ENCODE data around the gene NUDT2.
"Not testable (repeated sequence)": the region's sequence is repeated elsewhere in the genome, so short reads cannot be mapped to it uniquely, and the experiment has no call there.

The NUDT2 gene

DNA sequence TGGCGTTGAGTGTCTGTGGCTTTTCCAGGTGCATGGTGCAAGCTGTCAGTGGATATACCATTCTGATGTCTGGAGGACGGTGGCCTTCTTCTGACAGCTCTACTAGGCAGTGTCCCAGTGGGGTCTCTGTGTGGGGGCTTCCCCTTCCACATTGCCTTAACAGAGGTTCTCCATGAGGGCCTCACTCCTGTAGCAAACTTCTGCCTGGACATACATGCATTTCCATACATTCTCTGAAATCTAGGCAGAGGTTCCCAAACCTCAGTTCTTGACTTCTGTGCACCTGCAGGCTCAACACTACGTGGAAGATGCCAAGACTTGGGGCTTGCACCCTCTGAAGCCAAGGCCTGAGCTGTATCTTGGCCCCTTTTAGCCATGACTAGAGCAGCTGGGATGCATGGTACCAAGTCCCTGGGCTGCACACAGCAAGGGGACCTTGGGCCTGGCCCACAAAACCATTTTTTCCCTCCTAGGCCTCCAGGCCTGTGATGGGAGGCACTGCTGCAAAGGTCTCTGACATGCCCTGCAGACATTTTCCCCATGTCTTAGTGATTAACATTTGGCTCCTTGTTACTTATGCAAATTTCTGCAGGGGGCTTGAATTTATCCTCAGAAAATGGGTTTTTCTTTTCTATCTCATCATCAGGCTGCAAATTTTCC is 38.5 kb downstream of the NUDT2 start:
- WGBS (ENCODE audit: extremely low coverage, insufficient coverage, low lambda C conversion rate) = no CpG with 5 or more reads among the region's 3 CpGs
- not testable (repeated sequence) for H4K5ac ChIP-seq (ENCODE audit: low read length); H3K36me3 ChIP-seq (ENCODE audit: control insufficient read depth, insufficient read depth, low read length); H3K4ac ChIP-seq (ENCODE audit: low read depth, low read length); H4K8ac ChIP-seq (ENCODE audit: low read depth, low read length); H2BK120ac ChIP-seq (ENCODE audit: low read depth, low read length); H3K4me3 ChIP-seq (ENCODE audit: low read length); H3K56ac ChIP-seq (ENCODE audit: low read length); H3K9ac ChIP-seq (ENCODE audit: low read length); H2BK15ac ChIP-seq (replicated peaks; ENCODE audit: low read depth); H3K23ac ChIP-seq (ENCODE audit: low read length); H3K79me1 ChIP-seq (ENCODE audit: low read length); H2AK5ac ChIP-seq (ENCODE audit: low read length); H2BK5ac ChIP-seq (ENCODE audit: low read length); H3K79me2 ChIP-seq (ENCODE audit: control insufficient read depth, insufficient read depth, low read length); H3K27me3 ChIP-seq (ENCODE audit: insufficient read depth, low read length, poor library complexity); DNase-seq; H3K4me2 ChIP-seq (ENCODE audit: low read length); H3K18ac ChIP-seq (ENCODE audit: low read length); H3K27ac ChIP-seq (ENCODE audit: low read depth, low read length)
- peaks cover 17% of the 10 kb centered on the region for H3K4me1 ChIP-seq (ENCODE audit: control insufficient read depth, low read depth, low read length)

DNA sequence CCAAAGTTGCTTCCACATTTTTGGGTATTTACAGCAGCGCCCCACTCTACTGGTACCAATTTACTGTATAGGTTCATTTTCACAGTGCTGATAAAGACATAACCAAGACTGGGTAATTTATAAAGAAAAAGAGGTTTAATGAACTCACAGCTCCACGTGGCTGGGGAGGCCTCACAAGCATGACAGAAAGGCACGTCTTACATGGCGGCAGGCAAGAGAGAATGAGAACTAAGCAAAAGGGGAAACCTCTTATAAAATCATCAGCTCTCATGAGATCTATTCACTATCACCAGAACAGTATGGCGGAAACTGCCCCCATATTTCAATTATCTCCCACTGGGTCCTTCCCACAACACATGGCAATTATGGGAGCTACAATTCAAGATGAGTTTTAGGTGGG is 39.4 kb downstream of the NUDT2 start:
- not testable (repeated sequence) for H3K27ac ChIP-seq (ENCODE audit: low read depth, low read length); H4K5ac ChIP-seq (ENCODE audit: low read length); H3K4me2 ChIP-seq (ENCODE audit: low read length); H3K18ac ChIP-seq (ENCODE audit: low read length); H3K9ac ChIP-seq (ENCODE audit: low read length); H3K79me1 ChIP-seq (ENCODE audit: low read length); H3K23ac ChIP-seq (ENCODE audit: low read length); H2AK5ac ChIP-seq (ENCODE audit: low read length); H3K56ac ChIP-seq (ENCODE audit: low read length); H3K4ac ChIP-seq (ENCODE audit: low read depth, low read length); H2BK120ac ChIP-seq (ENCODE audit: low read depth, low read length); H3K4me3 ChIP-seq (ENCODE audit: low read length); H2BK5ac ChIP-seq (ENCODE audit: low read length); H3K79me2 ChIP-seq (ENCODE audit: control insufficient read depth, insufficient read depth, low read length); H4K8ac ChIP-seq (ENCODE audit: low read depth, low read length); H2BK15ac ChIP-seq (replicated peaks; ENCODE audit: low read depth); DNase-seq; H3K36me3 ChIP-seq (ENCODE audit: control insufficient read depth, insufficient read depth, low read length); H3K27me3 ChIP-seq (ENCODE audit: insufficient read depth, low read length, poor library complexity)
- peaks cover 14% of the 10 kb centered on the region for H3K4me1 ChIP-seq (ENCODE audit: control insufficient read depth, low read depth, low read length)
- no CpG with 5 or more reads among the region's 5 CpGs for WGBS (ENCODE audit: extremely low coverage, insufficient coverage, low lambda C conversion rate)

- peaks cover 7% of the 10 kb centered on the region for H3K79me2 ChIP-seq (ENCODE audit: control insufficient read depth, insufficient read depth, low read length)
- no peak overlapping the region for H3K23ac ChIP-seq (ENCODE audit: low read length)
- H3K36me3 ChIP-seq (ENCODE audit: control insufficient read depth, insufficient read depth, low read length) = peaks cover 6% of the 10 kb centered on the region
- H3K27ac ChIP-seq (ENCODE audit: low read depth, low read length) = no peak overlapping the region
- DNase-seq = no peak
- no peak overlapping the region for H3K4me3 ChIP-seq (ENCODE audit: low read length)
- H3K79me1 ChIP-seq (ENCODE audit: low read length) = peaks cover 7% of the 10 kb centered on the region
- H2AK5ac ChIP-seq (ENCODE audit: low read length) = no peak overlapping the region
- no peak overlapping the region for H2BK120ac ChIP-seq (ENCODE audit: low read depth, low read length)
- no peak overlapping the region for H4K8ac ChIP-seq (ENCODE audit: low read depth, low read length)
- no peak overlapping the region for H3K9ac ChIP-seq (ENCODE audit: low read length)
- peaks cover 8% of the 10 kb centered on the region for H3K4me1 ChIP-seq (ENCODE audit: control insufficient read depth, low read depth, low read length)
- WGBS (ENCODE audit: extremely low coverage, insufficient coverage, low lambda C conversion rate) = no CpG with 5 or more reads among the region's 4 CpGs
- H4K5ac ChIP-seq (ENCODE audit: low read length) = no peak overlapping the region
- no peak overlapping the region for H3K4ac ChIP-seq (ENCODE audit: low read depth, low read length)
- no peak overlapping the region for H3K56ac ChIP-seq (ENCODE audit: low read length)
- no peak overlapping the region for H2BK5ac ChIP-seq (ENCODE audit: low read length)
- H2BK15ac ChIP-seq (replicated peaks; ENCODE audit: low read depth) = no peak overlapping the region
- H3K27me3 ChIP-seq (ENCODE audit: insufficient read depth, low read length, poor library complexity) = no peaks in the 10 kb centered on the region
- H3K4me2 ChIP-seq (ENCODE audit: low read length) = no peak overlapping the region
- no peak overlapping the region for H3K18ac ChIP-seq (ENCODE audit: low read length)
Observed at GRCh38 chr9:34369636-34370035, 40.3 kb downstream of the NUDT2 start.

- Histone ChIP-seq H3K56ac (ENCODE audit: low read length) (no peak overlapping the region), H3K79me1 (ENCODE audit: low read length) (peaks cover 7% of the 10 kb centered on the region), H3K79me2 (ENCODE audit: control insufficient read depth, insufficient read depth, low read length) (peaks cover 7% of the 10 kb centered on the region), H3K4me1 (ENCODE audit: control insufficient read depth, low read depth, low read length) (peaks cover 6% of the 10 kb centered on the region), H3K27ac (ENCODE audit: low read depth, low read length) (no peak overlapping the region), H3K27me3 (ENCODE audit: insufficient read depth, low read length, poor library complexity) (no peaks in the 10 kb centered on the region), H4K5ac (ENCODE audit: low read length) (no peak overlapping the region), H2BK5ac (ENCODE audit: low read length) (no peak overlapping the region), H2BK15ac (replicated peaks; ENCODE audit: low read depth) (no peak overlapping the region), H2AK5ac (ENCODE audit: low read length) (no peak overlapping the region), H2BK120ac (ENCODE audit: low read depth, low read length) (no peak overlapping the region), H4K8ac (ENCODE audit: low read depth, low read length) (no peak overlapping the region), H3K18ac (ENCODE audit: low read length) (no peak overlapping the region), H3K4me3 (ENCODE audit: low read length) (no peak overlapping the region), H3K23ac (ENCODE audit: low read length) (no peak overlapping the region), H3K9ac (ENCODE audit: low read length) (no peak overlapping the region), H3K4ac (ENCODE audit: low read depth, low read length) (no peak overlapping the region), H3K4me2 (ENCODE audit: low read length) (no peak overlapping the region), H3K36me3 (ENCODE audit: control insufficient read depth, insufficient read depth, low read length) (peaks cover 6% of the 10 kb centered on the region)
- no CpG with 5 or more reads among the region's 23 CpGs for WGBS (ENCODE audit: extremely low coverage, insufficient coverage, low lambda C conversion rate)
- no peak for DNase-seq
Observed at GRCh38 chr9:34370335-34370969, 41.1 kb downstream of the NUDT2 start.

GRCh38 chr9:34370970-34371880 is 41.9 kb downstream of the NUDT2 start:
- H2BK15ac ChIP-seq (replicated peaks; ENCODE audit: low read depth) = no peak overlapping the region
- peaks cover 6% of the 10 kb centered on the region for H3K36me3 ChIP-seq (ENCODE audit: control insufficient read depth, insufficient read depth, low read length)
- H3K56ac ChIP-seq (ENCODE audit: low read length) = no peak overlapping the region
- H3K4me1 ChIP-seq (ENCODE audit: control insufficient read depth, low read depth, low read length) = peaks cover 9% of the 10 kb centered on the region
- H3K9ac ChIP-seq (ENCODE audit: low read length) = no peak overlapping the region
- DNase-seq = no peak
- H3K23ac ChIP-seq (ENCODE audit: low read length) = no peak overlapping the region
- H3K79me2 ChIP-seq (ENCODE audit: control insufficient read depth, insufficient read depth, low read length) = peaks cover 7% of the 10 kb centered on the region
- no peak overlapping the region for H2BK120ac ChIP-seq (ENCODE audit: low read depth, low read length)
- H3K18ac ChIP-seq (ENCODE audit: low read length) = no peak overlapping the region
- no peak overlapping the region for H2AK5ac ChIP-seq (ENCODE audit: low read length)
- no CpG with 5 or more reads among the region's 105 CpGs for WGBS (ENCODE audit: extremely low coverage, insufficient coverage, low lambda C conversion rate)
- H3K79me1 ChIP-seq (ENCODE audit: low read length) = peaks cover 7% of the 10 kb centered on the region
- no peak overlapping the region for H3K27ac ChIP-seq (ENCODE audit: low read depth, low read length)
- no peak overlapping the region for H3K4me3 ChIP-seq (ENCODE audit: low read length)
- no peak overlapping the region for H4K5ac ChIP-seq (ENCODE audit: low read length)
- H2BK5ac ChIP-seq (ENCODE audit: low read length) = no peak overlapping the region
- no peaks in the 10 kb centered on the region for H3K27me3 ChIP-seq (ENCODE audit: insufficient read depth, low read length, poor library complexity)
- H3K4me2 ChIP-seq (ENCODE audit: low read length) = no peak overlapping the region
- H3K4ac ChIP-seq (ENCODE audit: low read depth, low read length) = no peak overlapping the region
- no peak overlapping the region for H4K8ac ChIP-seq (ENCODE audit: low read depth, low read length)

Data from mesendoderm (in vitro differentiated cells).